Astrocyte of the hippocampus (primary cell): ENCODE data around the gene MGAT5.

Experiments
- DNase-seq: peaks from one replicate; pipeline ENCODE4 v3.0.0; 2011; ENCODE audit warnings: low read depth, low spot score

The MGAT5 gene

GRCh38 chr2:134393075-134393461 is 139.2 kb downstream of the MGAT5 start:
- no peak for DNase-seq

DNA sequence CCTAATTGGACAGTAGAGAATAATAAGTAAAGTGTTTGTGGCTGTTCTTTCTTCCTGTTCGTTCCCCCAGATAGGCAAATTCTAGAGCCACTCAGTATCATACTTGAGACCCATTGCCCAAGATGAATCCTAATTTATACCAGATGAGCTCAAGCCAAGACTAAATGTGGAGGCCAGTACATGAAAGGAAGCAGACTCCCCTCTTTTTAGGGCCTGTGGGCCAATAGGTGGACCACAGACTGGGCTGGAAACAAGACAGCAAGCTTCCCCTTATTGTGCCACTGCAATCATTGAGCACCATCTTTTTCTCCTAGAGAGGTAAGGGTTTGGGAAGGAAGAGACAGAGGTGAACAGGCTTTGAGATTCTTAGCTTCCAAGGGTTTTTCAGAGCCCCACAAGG is 141.9 kb downstream of the MGAT5 start:
- DNase-seq: no peak

DNA sequence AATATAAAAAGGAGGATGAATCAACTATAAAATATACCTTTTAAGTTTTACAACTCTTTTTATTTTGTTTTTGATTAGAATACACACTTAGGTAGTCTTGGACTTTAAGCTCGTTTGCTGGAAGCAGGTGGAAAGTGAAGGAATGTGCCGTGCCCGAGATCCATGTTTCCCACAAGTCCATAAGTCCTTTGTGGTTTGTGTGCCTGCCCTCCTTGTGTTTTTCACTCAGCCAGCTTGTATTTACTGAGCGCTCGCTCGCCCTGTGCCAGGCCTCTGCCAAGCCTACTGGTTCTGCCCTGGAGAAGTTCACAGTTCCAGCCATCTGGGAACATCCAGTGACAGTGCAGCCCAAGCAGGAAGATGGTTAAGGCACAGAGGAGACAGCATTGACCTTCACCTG is 142.6 kb downstream of the MGAT5 start:
- no peak for DNase-seq

DNA sequence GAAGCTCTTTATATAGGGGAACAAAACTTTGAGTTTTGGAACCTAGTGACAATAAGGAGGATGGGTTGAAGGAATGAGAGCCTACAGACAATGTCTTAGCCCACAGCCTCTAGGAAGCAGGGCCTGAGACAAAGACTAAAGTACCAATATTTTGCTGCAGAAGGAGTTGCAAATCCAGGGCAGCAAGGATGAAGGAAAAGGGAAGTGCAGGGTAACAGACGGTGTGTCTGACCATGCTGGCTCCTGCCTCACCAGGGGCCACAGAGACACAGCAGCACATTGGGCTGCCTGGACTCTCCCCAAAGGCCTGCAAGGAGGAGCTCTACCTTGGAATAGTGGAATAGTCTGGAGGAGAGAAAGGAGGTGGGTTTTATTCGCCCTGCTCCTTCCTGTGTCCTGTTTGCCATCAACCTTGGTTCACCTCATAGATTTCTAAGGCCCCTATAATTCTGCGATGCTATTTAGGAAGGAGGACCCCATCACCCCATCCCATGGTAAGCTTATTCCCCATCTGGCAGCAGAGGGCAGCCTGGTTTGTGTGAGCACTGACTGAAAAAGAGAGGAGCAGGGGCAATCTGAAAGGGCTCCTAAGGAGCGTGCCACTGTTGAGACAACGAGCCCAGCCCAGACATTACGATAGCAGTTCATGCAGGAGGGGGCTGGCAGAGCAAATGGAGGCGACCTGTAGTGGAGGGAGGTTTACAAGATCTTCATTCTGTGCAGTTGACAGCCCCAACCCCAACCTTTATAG is 143.4 kb downstream of the MGAT5 start:
- DNase-seq: no peak

- DNase-seq: no peak
These were observed 144.4 kb downstream of the MGAT5 start for GRCh38 chr2:134398300-134398699.

DNA sequence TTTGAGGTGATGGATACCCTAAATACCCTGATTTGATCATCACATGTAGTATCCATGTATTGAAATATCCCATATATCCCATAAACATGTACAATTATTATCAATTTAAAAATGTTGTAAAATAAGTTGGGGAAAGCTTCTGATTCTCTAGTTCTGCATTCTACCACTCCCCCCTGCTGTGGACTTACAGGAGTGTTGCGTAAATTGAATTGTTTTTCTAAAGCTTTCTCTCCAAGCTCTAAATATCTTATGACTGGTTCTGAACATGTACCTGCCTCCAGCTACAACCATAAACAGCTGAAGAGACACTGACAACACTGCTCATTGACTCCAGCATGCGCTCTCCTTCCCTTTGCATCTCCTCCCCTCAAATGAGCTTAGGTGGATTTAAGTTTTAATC is 145.2 kb downstream of the MGAT5 start:
- DNase-seq: no peak

- no peak for DNase-seq
These were observed 147.2 kb downstream of the MGAT5 start for GRCh38 chr2:134401081-134401497.

DNA sequence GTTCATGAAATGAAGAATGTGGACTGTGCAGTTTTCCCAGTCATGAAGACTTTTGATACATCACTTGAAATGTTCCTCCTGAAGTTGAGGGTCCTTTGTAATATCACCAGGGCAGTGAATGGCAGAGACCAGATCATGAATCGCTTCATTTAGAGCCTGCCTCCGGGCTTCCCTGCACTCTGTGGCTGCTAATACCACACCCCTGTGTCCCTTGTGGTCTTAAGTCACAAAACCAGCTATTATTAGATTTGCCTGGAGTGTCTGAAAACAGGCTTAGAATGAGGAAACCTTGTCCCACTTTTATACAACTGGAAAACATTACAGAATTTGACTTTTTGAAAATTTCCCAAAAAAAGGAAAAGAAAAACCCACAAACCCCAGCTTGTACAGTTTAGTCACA is 147.9 kb downstream of the MGAT5 start:
- DNase-seq: no peak

GRCh38 chr2:134402410-134402809 is 148.5 kb downstream of the MGAT5 start:
- DNase-seq: no peak

GRCh38 chr2:134405611-134406081 is 151.8 kb downstream of the MGAT5 start:
- peak; percentile 68 for DNase-seq

DNA sequence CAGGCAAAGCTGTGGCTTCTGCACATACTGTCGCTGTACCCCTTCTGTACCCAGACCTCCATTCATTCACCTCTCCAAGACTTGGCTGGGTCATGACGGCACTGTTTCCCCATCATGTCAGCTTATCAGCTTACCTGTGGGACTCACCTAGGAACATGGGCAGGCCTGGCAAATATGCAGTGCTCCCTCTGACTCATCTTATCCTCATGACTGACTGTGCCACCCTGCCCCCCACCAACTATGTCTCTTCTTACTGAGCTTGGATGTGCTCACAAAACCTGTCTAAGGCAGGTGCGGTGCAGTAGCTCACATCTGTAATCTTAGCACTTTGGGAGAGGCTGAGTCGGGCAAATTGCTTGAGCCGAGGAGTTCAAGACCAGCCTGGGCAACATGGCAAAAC is 152.4 kb downstream of the MGAT5 start:
- no peak for DNase-seq

DNA sequence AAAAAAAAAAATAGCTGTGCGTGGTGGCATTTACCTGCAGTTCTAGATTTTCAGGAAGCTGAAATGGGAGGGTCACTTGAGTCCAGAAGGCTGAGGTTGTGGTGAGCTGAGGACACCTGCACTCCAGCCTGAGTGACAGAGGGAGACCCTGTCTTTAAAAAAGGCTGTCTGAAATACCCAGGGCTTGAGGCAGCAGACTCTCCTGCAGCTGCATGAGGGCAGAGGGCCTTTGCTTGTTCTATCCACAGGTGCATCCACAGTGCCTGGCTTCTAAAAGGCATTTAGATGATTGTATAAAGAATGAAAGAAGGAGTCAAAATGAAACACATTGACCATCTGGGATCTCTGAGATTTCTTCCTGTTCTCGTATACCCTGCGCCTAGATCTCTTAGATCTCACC is 152.9 kb downstream of the MGAT5 start:
- no peak for DNase-seq

DNA sequence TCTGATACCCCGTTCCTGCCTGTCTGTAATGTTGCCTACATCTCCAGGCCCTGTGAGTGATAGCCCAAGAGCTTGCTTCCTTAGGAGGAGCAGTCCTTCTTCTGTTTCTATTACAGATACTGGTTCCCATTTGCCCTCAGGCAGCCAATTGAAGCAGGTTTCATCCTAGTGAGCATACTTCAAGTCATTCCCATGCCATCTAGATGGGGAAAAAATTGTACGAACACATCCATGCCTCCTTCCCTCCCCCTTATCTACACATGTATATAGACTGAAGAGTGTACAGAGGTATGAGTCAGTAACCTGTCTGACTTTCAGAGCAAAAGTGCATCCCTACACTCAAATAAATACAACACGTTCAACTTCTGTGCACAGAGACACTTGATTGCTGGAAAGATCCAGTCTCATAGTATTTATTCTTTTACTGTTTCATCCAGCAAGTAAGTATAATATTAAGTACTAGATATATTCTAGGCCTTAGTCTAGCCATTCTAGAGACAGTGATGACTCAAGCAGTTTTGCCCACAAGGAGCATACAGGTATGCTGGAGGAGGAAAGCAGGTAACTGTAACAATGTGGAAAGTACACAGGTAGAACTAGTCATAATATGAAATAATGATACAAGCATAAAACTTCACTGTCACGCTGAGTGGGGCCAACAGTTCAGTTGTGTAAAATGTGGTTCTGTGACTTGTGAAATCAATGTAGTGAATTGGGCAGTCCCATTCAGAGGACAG is 153.4 kb downstream of the MGAT5 start:
- DNase-seq: no peak

DNA sequence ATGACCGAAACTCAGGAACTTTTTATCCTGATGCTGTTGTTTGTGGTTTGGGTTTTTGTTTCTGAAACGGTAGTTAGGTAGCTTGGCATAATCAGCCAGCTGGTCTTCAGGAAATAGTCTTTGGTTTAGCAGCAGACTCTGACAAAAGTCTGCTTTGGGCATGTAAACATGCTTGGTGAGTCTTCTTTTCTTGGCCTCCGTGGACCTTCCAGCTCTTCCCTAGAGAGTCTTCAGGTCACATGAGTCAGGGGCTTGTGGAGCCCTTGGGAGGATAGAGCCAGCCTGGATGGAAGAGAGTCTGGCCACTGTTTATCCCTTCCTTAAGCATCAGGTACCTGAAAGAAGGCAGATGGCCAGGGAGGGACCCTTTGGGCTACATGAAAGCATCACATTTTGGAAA is 154.5 kb downstream of the MGAT5 start:
- no peak for DNase-seq

DNA sequence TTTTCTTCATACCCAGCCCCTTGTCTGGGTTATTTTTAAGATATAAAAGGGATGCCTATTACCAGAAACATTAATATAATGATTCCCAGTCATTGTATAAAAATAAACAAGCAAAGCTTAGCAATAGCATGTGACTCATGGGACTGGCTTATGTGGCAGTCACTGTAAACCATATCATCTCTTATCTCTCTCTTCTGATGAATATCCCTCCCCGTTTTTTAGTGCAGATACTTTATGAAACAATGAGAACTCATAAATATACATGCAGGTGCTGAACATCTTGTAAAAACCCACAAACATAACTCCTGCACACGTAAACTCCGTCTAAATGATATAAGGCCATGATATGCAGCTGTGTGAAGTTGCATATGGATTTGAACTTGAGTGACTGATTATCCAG is 154.9 kb downstream of the MGAT5 start:
- DNase-seq: no peak

DNA sequence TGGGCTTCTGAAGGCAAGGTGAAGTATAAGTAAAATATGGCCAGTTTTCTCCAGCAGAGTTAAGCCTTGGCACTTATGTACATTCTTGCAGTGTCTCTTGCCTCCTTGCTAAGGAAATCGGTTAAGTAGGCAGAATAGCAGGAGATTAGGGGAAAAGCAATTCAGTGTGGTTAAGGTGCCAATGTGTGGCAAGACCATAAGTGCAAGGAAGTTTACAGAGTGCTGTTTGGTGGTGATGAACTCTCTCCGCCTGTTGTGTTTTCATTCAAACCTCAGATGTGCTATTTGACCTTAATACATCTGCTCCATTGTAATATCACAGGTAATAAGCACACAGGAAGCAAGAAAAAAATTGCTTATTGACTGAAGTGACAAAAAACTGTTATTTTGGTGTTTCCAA is 156.1 kb downstream of the MGAT5 start:
- DNase-seq: no peak

- peak; percentile 39 for DNase-seq
These were observed 157.0 kb downstream of the MGAT5 start for GRCh38 chr2:134410831-134411231.

- no peak for DNase-seq
These were observed 157.5 kb downstream of the MGAT5 start for GRCh38 chr2:134411279-134411827.

- peak; percentile 90 for DNase-seq
These were observed 158.2 kb downstream of the MGAT5 start for GRCh38 chr2:134411828-134412638.

GRCh38 chr2:134412639-134412999 is 158.7 kb downstream of the MGAT5 start:
- no peak for DNase-seq

GRCh38 chr2:134413430-134413829 is 159.6 kb downstream of the MGAT5 start:
- DNase-seq: no peak

- DNase-seq: no peak
These were observed 160.0 kb downstream of the MGAT5 start for GRCh38 chr2:134413912-134414311.
